Kidney (tissue), 14 donors: ENCODE measurements around the gene BRD7. TPM values are rescaled to one million over a fixed set of nuclear protein-coding genes. Genes with fewer than 3 reads are reported as not detected.
A peak's percentile ranks its signal among the peaks of the same experiment; 100 is the strongest.

Source experiments
- DNase-seq, 5 donors: peaks; one replicate each; pipeline ENCODE4 v3.0.0-alpha.2; 2013 to 2020
- FAIRE-seq: peaks from 2 replicates; lab custom pipeline; 2012; peaks lifted over from hg19 to GRCh38; lab: Jason Lieb, UNC
- H3K27ac ChIP-seq, 2 donors: one replicate each; pipeline ENCODE4 v1.7.0; 2013; ENCODE audit warnings: low read depth in 2 of 2, low read length in 2 of 2, inconsistent platforms in 1 of 2
- H3K27me3 ChIP-seq: one replicate; pipeline ENCODE4 v1.7.1; 2013; ENCODE audit warnings: low read length, inconsistent platforms; ENCODE audit not compliant: control insufficient read depth, insufficient read depth
- H3K36me3 ChIP-seq, 3 donors: one replicate each; pipeline versions ENCODE4 v1.7.0 to v1.7.1; 2013; ENCODE audit warnings: low read length in 3 of 3, control low read depth in 1 of 3, inconsistent platforms in 1 of 3; ENCODE audit not compliant: insufficient read depth in 3 of 3, control insufficient read depth in 2 of 3
- H3K4me1 ChIP-seq, 3 donors: one replicate each; pipeline versions ENCODE4 v1.7.0 to v1.7.1; 2013; ENCODE audit warnings: low read length in 3 of 3, inconsistent platforms in 1 of 3, low read depth in 1 of 3; ENCODE audit not compliant: control insufficient read depth in 2 of 3, insufficient read depth in 2 of 3
- H3K4me3 ChIP-seq, 3 donors: one replicate each; pipeline versions ENCODE4 v1.7.0 to v1.8.1; 2013; ENCODE audit warnings: low read length in 3 of 3, control low read depth in 1 of 3, inconsistent platforms in 1 of 3
- H3K9ac ChIP-seq, 3 donors: one replicate each; pipeline versions ENCODE4 v1.7.0 to v1.7.1; 2013; ENCODE audit warnings: low read length in 3 of 3, control low read depth in 1 of 3, inconsistent platforms in 1 of 3
- H3K9me3 ChIP-seq, 3 donors: one replicate each; pipeline versions ENCODE4 v1.7.0 to v1.7.1; 2013; ENCODE audit warnings: low read length in 3 of 3, control low read depth in 1 of 3, inconsistent platforms in 1 of 3; ENCODE audit not compliant: control insufficient read depth in 2 of 3, insufficient read depth in 1 of 3
- intact Hi-C: fragments of 100-400 bp; cut with DNase I; formaldehyde crosslinking; loops from one replicate; pipeline ENCODE4 v1.11.1; 2022
- polyA plus RNA-seq: library from polyadenylated mRNA; stranded (reverse); fragments of 350-450 nt; fragmentation: Illumina TruSeq; extraction: RNeasy Lipid Tissue Mini Kit (QIAGEN cat#74804); gene quantifications from one replicate; pipeline ENCODE4 v1.2.3, GENCODE V29; 2014; ENCODE audit warnings: low read depth, low replicate concordance; ENCODE audit not compliant: insufficient read depth
- total RNA-seq: library from RNA; stranded (reverse); fragmentation: NEBNext Ultra II Directional; extraction: Animal tissue kit (Norgen Biotek cat#: 25700); gene quantifications from one replicate; pipeline ENCODE4 v1.2.1, GENCODE V29; 2021
- TF ChIP-seq, protein P1 (sequence below): IDR thresholded peaks from 3 replicates; pipeline ENCODE4 v1.5.1; 2012; ENCODE audit warnings: mild to moderate bottlenecking, moderate library complexity, borderline replicate concordance; ENCODE audit not compliant: insufficient read depth; ENCODE audit errors: extremely low read depth
- donor health status: control.
- donor health status: control.
- donor health status: control.
- donor health status: control.
- donor health status: control.
- donor health status: DM: yes; HTN: yes; CAD: no.
- donor health status: Normal renal cell carcinoma (clear cell type).

The BRD7 gene
- total and polyA plus RNA-seq, 2 donors from 2014 or later: 44.1 to 68.0 TPM

DNA sequence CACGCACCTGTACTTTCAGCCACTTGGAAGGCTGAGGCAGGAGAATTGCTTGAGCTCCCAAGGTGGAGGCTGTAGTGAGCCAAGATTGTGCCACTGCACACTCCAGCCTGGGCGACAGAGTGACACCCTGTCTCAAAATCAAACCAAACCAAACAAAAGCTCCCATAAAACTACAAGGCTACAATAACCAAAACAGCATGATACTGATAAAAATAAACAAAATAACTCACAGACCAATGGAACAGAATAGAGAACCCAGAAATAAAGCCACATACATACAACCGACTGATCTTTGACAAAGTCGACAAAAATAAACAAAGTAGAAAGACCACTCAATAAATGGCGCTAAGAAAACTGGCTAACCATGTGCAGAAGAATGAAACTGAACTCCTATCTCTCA, 37.2 kb downstream of the BRD7 start:
- DNase-seq (no peak), FAIRE-seq (no peak)
- no peak overlapping the region for H3K4me3 ChIP-seq
- H3K9me3 ChIP-seq: no peaks in the 10 kb centered on the region
- H3K4me1 ChIP-seq: no peaks in the 10 kb centered on the region
- H3K27ac ChIP-seq: no peak overlapping the region
- H3K27me3 ChIP-seq: no peaks in the 10 kb centered on the region
- H3K9ac ChIP-seq: no peak overlapping the region
- TF ChIP-seq, protein P1, sequence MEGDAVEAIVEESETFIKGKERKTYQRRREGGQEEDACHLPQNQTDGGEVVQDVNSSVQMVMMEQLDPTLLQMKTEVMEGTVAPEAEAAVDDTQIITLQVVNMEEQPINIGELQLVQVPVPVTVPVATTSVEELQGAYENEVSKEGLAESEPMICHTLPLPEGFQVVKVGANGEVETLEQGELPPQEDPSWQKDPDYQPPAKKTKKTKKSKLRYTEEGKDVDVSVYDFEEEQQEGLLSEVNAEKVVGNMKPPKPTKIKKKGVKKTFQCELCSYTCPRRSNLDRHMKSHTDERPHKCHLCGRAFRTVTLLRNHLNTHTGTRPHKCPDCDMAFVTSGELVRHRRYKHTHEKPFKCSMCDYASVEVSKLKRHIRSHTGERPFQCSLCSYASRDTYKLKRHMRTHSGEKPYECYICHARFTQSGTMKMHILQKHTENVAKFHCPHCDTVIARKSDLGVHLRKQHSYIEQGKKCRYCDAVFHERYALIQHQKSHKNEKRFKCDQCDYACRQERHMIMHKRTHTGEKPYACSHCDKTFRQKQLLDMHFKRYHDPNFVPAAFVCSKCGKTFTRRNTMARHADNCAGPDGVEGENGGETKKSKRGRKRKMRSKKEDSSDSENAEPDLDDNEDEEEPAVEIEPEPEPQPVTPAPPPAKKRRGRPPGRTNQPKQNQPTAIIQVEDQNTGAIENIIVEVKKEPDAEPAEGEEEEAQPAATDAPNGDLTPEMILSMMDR: no peak
- intact Hi-C loops: no loop called here
- H3K36me3 ChIP-seq: peaks cover 0 to 14% (median 2%) of the 10 kb centered on the region in 3 donors

DNA sequence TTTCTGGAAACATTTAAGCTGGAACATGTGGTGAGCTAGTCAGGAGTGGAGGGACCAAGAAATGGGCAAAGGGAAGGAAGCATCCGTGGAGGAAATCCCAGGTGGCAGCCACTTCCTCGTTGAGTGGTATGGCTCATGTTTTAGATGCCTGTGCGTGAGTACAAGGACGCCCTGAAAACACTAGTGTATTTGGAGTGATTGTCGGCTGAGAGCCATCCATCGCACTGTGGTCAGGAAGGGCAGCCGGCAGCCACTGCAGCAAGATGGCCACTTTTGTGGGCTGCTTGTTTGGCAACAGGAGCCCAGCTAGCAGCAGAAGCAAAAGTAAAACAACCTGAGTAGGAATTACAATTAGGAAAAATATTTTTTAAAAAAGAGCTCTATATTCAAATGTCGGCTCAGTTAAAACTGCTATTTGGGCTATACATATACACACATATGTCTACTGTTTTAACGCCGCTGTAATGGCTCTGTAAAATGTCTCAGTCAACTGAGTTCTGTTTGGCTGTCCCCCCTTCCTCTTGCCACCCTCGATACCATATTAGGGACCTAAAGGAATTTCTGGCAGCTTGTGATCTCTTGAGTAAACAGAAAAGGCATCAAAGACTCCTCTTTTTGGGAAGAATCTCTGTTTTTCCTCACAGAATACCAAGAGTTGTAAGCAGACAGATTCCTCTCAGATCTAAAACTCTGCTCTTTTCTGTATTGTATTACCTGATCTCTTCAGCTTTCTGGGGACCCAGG, 39.2 kb downstream of the BRD7 start:
- FAIRE-seq (no peak), DNase-seq (no peak)
- intact Hi-C loops: no loop called here

DNA sequence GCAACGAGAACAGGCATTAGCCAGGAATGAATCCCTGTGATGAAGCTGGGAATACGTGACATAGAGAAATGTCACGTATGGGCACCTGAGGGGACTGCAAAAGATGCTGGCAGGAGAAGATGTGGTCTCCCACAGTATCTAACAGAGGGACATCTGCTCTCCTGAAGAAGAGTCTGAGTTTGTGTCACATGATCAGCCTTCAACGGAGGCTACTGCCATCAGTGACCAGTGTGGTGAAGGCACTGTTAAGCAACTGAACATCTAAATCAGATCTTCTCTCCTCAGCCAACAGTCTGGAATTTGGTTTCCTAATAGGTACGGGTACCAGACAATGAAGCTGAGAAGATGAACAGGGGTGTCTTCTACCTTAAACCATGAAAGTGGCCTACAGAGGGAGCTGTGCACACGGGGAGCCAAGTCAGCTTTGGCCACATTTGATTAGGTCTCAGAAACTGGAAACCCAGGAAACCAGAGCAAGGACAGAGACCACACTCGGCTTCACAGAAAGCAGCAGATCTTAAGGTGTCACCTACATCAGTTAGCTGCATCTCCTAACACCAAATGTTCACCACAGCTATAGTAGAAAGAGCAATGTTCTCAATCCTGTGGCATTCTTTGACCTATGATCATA, 41.8 kb downstream of the BRD7 start:
- Histone ChIP-seq H3K27ac (no peak overlapping the region), H3K36me3 (peaks cover 14 to 27% (median 15%) of the 10 kb centered on the region in 3 donors), H3K4me3 (no peak overlapping the region), H3K9me3 (no peaks in the 10 kb centered on the region), H3K9ac (no peak overlapping the region), H3K4me1 (no peaks in the 10 kb centered on the region), H3K27me3 (no peaks in the 10 kb centered on the region)
- DNase-seq: peak in 2 of 5 donors; percentile 41 to 42
- intact Hi-C loops: no loop called here
- TF ChIP-seq, protein P1: peak; percentile 20
- FAIRE-seq: no peak

More for the DNA sequence above, 39.2 kb downstream of the BRD7 start:
- no peak overlapping the region for H3K9ac ChIP-seq
- H3K27me3 ChIP-seq: no peaks in the 10 kb centered on the region
- H3K4me1 ChIP-seq: no peaks in the 10 kb centered on the region
- no peak overlapping the region for H3K27ac ChIP-seq
- no peak overlapping the region for H3K4me3 ChIP-seq
- peaks cover 8 to 18% (median 13%) of the 10 kb centered on the region in 3 donors for H3K36me3 ChIP-seq
- H3K9me3 ChIP-seq: no peaks in the 10 kb centered on the region
- TF ChIP-seq, protein P1: no peak
